Measurements from ENCODE around the gene PIK3R3.
"Not testable (repeated sequence)": the region's sequence is repeated elsewhere in the genome, so short reads cannot be mapped to it uniquely, and the experiment has no call there.

PIK3R3 gene

GRCh38 chr1:46102769-46103476 lies 29.5 kb downstream of the PIK3R3 start:
- DNase-seq (ENCODE audit: low spot score): no peak

GRCh38 chr1:46099215-46099614 lies 33.2 kb downstream of the PIK3R3 start:
- DNase-seq (ENCODE audit: low spot score): no peak

GRCh38 chr1:46098027-46098712 lies 34.3 kb downstream of the PIK3R3 start:
- no peak for DNase-seq (ENCODE audit: low spot score)

GRCh38 chr1:46097149-46097472 lies 35.3 kb downstream of the PIK3R3 start:
- no peak for DNase-seq (ENCODE audit: low spot score)

GRCh38 chr1:46096269-46097148 lies 35.9 kb downstream of the PIK3R3 start:
- no peak for DNase-seq (ENCODE audit: low spot score)

GRCh38 chr1:46095110-46095509 lies 37.3 kb downstream of the PIK3R3 start:
- DNase-seq (ENCODE audit: low spot score): not testable (repeated sequence)

GRCh38 chr1:46094471-46095005 lies 37.9 kb downstream of the PIK3R3 start:
- DNase-seq (ENCODE audit: low spot score): no peak

GRCh38 chr1:46093832-46094231 lies 38.6 kb downstream of the PIK3R3 start:
- not testable (repeated sequence) for DNase-seq (ENCODE audit: low spot score)

GRCh38 chr1:46087891-46088290 lies 44.5 kb downstream of the PIK3R3 start:
- DNase-seq (ENCODE audit: low spot score): no peak

- no peak for DNase-seq (ENCODE audit: low spot score)
Observed at GRCh38 chr1:46086576-46086975, 45.9 kb downstream of the PIK3R3 start.

GRCh38 chr1:46084553-46085451 lies 47.6 kb downstream of the PIK3R3 start:
- DNase-seq (ENCODE audit: low spot score): no peak

GRCh38 chr1:46083579-46083978 lies 48.9 kb downstream of the PIK3R3 start:
- DNase-seq (ENCODE audit: low spot score): no peak

GRCh38 chr1:46081619-46082018 lies 50.8 kb downstream of the PIK3R3 start:
- DNase-seq (ENCODE audit: low spot score): no peak

- DNase-seq (ENCODE audit: low spot score): no peak
Observed at GRCh38 chr1:46081206-46081605, 51.2 kb downstream of the PIK3R3 start.

GRCh38 chr1:46080257-46080656 lies 52.2 kb downstream of the PIK3R3 start:
- DNase-seq (ENCODE audit: low spot score): no peak

GRCh38 chr1:46077644-46078043 lies 54.8 kb downstream of the PIK3R3 start:
- no peak for DNase-seq (ENCODE audit: low spot score)

- DNase-seq (ENCODE audit: low spot score): no peak
Observed at GRCh38 chr1:46076343-46076742, 56.1 kb downstream of the PIK3R3 start.

- DNase-seq (ENCODE audit: low spot score): no peak
Observed at GRCh38 chr1:46072975-46073374, 59.5 kb downstream of the PIK3R3 start.

GRCh38 chr1:46070164-46070814 lies 62.1 kb downstream of the PIK3R3 start:
- no peak for DNase-seq (ENCODE audit: low spot score)

- no peak for DNase-seq (ENCODE audit: low spot score)
Observed at GRCh38 chr1:46068525-46068924, 63.9 kb downstream of the PIK3R3 start.

- no peak for DNase-seq (ENCODE audit: low spot score)
Observed at GRCh38 chr1:46067652-46068051, 64.8 kb downstream of the PIK3R3 start.

Data from D341Med (cell line).